Lung (tissue), 12 donors: Measurements from ENCODE around the gene WDR90. TPM values are rescaled to one million over a fixed set of nuclear protein-coding genes. Genes with fewer than 3 reads are reported as not detected.

Experiments
- ATAC-seq: fragments of 200-7000 bp; cut with Tn5 transposase; one replicate; pipeline ENCODE4 v1.9.1; 2020; ENCODE audit warnings: moderate number of reproducible peaks; ENCODE audit not compliant: insufficient read depth, low FRiP score
- DNase-seq, 3 donors: peaks; one replicate each; pipeline ENCODE4 v3.0.0-alpha.2; 2013 to 2017
- H3K27ac ChIP-seq, 2 donors: one replicate each; pipeline ENCODE4 v1.5.1; 2013; ENCODE audit warnings: mild to moderate bottlenecking in 2 of 2, moderate library complexity in 2 of 2, control low read depth in 1 of 2, inconsistent platforms in 1 of 2, low read depth in 1 of 2, low read length in 1 of 2
- H3K27me3 ChIP-seq, 3 donors: one replicate each; pipeline ENCODE4 v1.5.1; 2013; ENCODE audit warnings: low read length in 2 of 3; ENCODE audit not compliant: control insufficient read depth in 3 of 3, insufficient read depth in 3 of 3
- H3K36me3 ChIP-seq, 4 donors: one replicate each; pipeline ENCODE4 v1.5.1; 2013; ENCODE audit warnings: low read length in 4 of 4, mild to moderate bottlenecking in 1 of 4, moderate library complexity in 1 of 4; ENCODE audit not compliant: control insufficient read depth in 4 of 4, insufficient read depth in 4 of 4
- H3K4me1 ChIP-seq, 5 donors: one replicate each; pipeline ENCODE4 v1.5.1; 2013; ENCODE audit warnings: low read length in 5 of 5, mild to moderate bottlenecking in 2 of 5, moderate library complexity in 1 of 5; ENCODE audit not compliant: control insufficient read depth in 5 of 5, insufficient read depth in 5 of 5
- H3K4me3 ChIP-seq: one replicate; pipeline ENCODE4 v1.5.1; 2013; ENCODE audit warnings: mild to moderate bottlenecking, control low read depth, moderate library complexity
- H3K9ac ChIP-seq, 2 donors: one replicate each; pipeline ENCODE4 v1.5.1; 2013; ENCODE audit warnings: low read length in 2 of 2, control low read depth in 1 of 2; ENCODE audit not compliant: insufficient read depth in 1 of 2
- H3K9me3 ChIP-seq, 4 donors: one replicate each; pipeline ENCODE4 v1.5.1; 2013; ENCODE audit warnings: low read length in 3 of 4, mild to moderate bottlenecking in 1 of 4, moderate library complexity in 1 of 4; ENCODE audit not compliant: control insufficient read depth in 4 of 4, insufficient read depth in 3 of 4
- WGBS, 2 donors: extraction: QIAGEN DNeasy Blood & Tissue Kit; methylation state at CpG; one replicate each; pipeline ENCODE4 v1.1.7; 2013; 5-methylcytosine and 5-hydroxymethylcytosine counted together
- polyA plus RNA-seq, 2 donors: library from polyadenylated mRNA; stranded (reverse); fragments of 200-250 nt; gene quantifications; one replicate each; pipeline ENCODE4 v1.2.1, GENCODE V29; 2013
- total RNA-seq, 2 donors: library from RNA; depleted of rRNA in 1 of 2; stranded (reverse); fragments of >200 nt in 1 of 2; gene quantifications; one replicate each; pipeline ENCODE4 v1.2.1, GENCODE V29; 2014 to 2021
- TF ChIP-seq, protein P1 (sequence below): IDR thresholded peaks from 2 replicates; pipeline ENCODE4 v1.5.1; 2012; ENCODE audit warnings: mild to moderate bottlenecking; ENCODE audit errors: control extremely low read depth, extremely low read depth
- donor health status: control.
- donor health status: control.
- donor health status: Bipolar disorder and iron deficiency.
- donor health status: healthy.
- donor health status: DM: yes; HTN: yes; CAD: no.

The WDR90 gene
- total and polyA plus RNA-seq, 4 donors, result 18.6 to 74.2 (median 27.9) TPM

DNA sequence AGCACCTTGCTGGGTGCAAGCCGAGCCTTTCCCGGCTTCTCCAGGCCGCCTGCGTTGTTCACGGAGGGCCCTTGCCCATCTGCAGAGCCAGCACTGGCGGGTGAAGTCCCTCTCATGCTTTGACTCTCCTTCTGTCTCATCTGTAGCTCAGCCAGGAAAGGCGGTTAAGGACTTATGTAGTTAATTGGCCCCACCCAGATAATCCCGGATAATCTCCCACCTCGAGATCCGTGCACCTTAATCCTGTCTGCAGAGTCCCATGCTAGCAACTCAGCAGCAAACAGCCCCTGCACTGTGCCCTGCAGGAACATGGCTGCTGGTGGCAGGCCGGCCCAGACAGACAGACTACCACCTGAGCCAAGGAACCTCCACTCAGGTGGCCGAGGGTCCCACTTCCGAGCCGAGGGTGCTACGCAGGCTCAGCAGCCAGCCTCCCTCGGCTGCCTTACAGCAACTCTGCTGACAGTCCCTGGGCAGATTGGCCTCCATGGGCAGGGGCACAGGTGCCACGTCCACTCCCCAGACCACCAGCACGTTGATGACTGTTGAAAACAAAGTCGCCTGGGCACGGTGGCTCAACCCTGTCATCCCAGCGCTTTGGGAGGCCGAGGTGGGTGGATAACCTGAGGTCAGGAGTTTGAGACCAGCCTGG lies 42.4 kb upstream of the WDR90 start:
- WGBS, 2 donors, result 96 to 97% methylated on average over 22 of the region's 22 CpGs
- TF ChIP-seq, protein P1, sequence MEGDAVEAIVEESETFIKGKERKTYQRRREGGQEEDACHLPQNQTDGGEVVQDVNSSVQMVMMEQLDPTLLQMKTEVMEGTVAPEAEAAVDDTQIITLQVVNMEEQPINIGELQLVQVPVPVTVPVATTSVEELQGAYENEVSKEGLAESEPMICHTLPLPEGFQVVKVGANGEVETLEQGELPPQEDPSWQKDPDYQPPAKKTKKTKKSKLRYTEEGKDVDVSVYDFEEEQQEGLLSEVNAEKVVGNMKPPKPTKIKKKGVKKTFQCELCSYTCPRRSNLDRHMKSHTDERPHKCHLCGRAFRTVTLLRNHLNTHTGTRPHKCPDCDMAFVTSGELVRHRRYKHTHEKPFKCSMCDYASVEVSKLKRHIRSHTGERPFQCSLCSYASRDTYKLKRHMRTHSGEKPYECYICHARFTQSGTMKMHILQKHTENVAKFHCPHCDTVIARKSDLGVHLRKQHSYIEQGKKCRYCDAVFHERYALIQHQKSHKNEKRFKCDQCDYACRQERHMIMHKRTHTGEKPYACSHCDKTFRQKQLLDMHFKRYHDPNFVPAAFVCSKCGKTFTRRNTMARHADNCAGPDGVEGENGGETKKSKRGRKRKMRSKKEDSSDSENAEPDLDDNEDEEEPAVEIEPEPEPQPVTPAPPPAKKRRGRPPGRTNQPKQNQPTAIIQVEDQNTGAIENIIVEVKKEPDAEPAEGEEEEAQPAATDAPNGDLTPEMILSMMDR, result no peak
- no peak for ATAC-seq
- Histone ChIP-seq H3K27ac (no peak overlapping the region), H3K4me3 (no peak overlapping the region), H3K9ac (no peak overlapping the region), H3K9me3 (no peaks in the 10 kb centered on the region), H3K36me3 (peaks cover 0 to 8% (median under 1%) of the 10 kb centered on the region in 4 donors), H3K27me3 (no peaks in the 10 kb centered on the region), H3K4me1 (peaks cover 0 to 4% (median 0%) of the 10 kb centered on the region in 5 donors)
- no peak for DNase-seq

DNA sequence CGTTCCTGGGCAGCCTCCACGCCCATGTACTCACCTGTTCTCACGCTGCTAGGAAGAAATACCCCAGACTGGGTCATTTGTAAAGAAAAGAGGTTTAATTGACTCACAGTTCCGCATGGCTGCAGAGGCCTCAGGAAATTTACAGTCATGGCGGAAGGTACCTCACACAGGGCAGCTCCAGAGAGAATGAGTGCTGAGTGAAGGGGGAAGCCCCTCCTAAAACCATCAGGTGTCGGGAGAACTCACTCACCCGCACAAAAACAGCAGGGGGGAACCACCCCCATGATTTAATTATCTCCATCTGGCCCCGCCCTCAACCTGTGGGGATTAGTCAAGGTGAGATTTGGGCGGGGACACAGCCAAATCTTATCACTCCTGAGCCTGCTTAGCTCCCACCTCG lies 41.1 kb upstream of the WDR90 start:
- Histone ChIP-seq H3K9ac (no peak overlapping the region), H3K4me1 (peaks cover 0 to 4% (median 0%) of the 10 kb centered on the region in 5 donors), H3K4me3 (no peak overlapping the region), H3K36me3 (peaks cover 0 to 8% (median under 1%) of the 10 kb centered on the region in 4 donors), H3K27ac (no peak overlapping the region), H3K27me3 (no peaks in the 10 kb centered on the region), H3K9me3 (no peaks in the 10 kb centered on the region)
- ATAC-seq, result no peak
- WGBS, 2 donors, result 85 to 91% methylated on average over 10 of the region's 10 CpGs
- TF ChIP-seq, protein P1, result no peak
- DNase-seq, result no peak

DNA sequence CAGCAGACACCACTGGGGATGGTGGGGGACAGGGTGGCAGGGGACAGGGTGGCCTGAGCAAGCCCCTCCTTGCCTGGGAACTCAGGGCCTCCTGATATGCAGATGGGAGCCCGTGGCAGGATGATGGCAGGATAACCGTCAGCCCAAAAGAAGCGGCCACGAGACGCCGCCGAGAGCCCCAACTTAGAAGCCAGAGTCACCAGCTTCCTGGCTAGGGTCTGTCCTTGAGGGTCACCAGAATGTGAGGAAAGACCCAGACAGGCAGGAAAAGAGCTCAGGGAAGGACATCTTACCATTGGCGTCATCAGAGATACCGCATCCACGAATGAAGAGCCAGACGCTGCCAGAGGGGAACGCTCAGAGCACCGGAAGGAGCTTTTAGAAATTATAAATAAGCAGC lies 39.8 kb upstream of the WDR90 start:
- H3K4me1 ChIP-seq, result peaks cover 0 to 4% (median 0%) of the 10 kb centered on the region in 5 donors
- DNase-seq, result no peak
- TF ChIP-seq, protein P1, result no peak

More for the DNA sequence above, 39.8 kb upstream of the WDR90 start:
- Histone ChIP-seq H3K9me3 (no peaks in the 10 kb centered on the region), H3K27me3 (no peaks in the 10 kb centered on the region), H3K9ac (no peak overlapping the region), H3K27ac (no peak overlapping the region), H3K36me3 (peaks cover 0 to 8% (median 1%) of the 10 kb centered on the region in 4 donors), H3K4me3 (no peak overlapping the region)
- no peak for ATAC-seq
- 91% methylated on average over 13 of the region's 13 CpGs for WGBS, 2 donors
